Activated naive CD8-positive, alpha-beta T cell (primary cell): ENCODE data around the gene GPX5.
"Not testable (repeated sequence)": the region's sequence is repeated elsewhere in the genome, so short reads cannot be mapped to it uniquely, and the experiment has no call there.

ENCODE experiments used
- H3K27ac Mint-ChIP-seq: one replicate; pipeline ENCODE4 v1.8.0; 2021; ENCODE audit warnings: mixed read lengths
- H3K27me3 Mint-ChIP-seq: one replicate; pipeline ENCODE4 v1.8.0; 2021; ENCODE audit warnings: mixed read lengths
- H3K36me3 Mint-ChIP-seq: one replicate; pipeline ENCODE4 v1.8.0; 2021; ENCODE audit warnings: mixed read lengths
- H3K4me1 Mint-ChIP-seq: one replicate; pipeline ENCODE4 v1.8.0; 2021; ENCODE audit warnings: low read depth, mixed read lengths
- H3K4me3 Mint-ChIP-seq: one replicate; pipeline ENCODE4 v1.8.0; 2021; ENCODE audit warnings: mild to moderate bottlenecking, mixed read lengths
- H3K9me3 Mint-ChIP-seq: one replicate; pipeline ENCODE4 v1.8.0; 2021; ENCODE audit warnings: low read depth, mixed read lengths

The GPX5 gene

GRCh38 chr6:28501259-28501658 is 24.4 kb upstream of the GPX5 start:
- H3K27ac Mint-ChIP-seq: no peak overlapping the region
- H3K4me3 Mint-ChIP-seq: no peak overlapping the region
- H3K36me3 Mint-ChIP-seq: no peaks in the 10 kb centered on the region
- H3K9me3 Mint-ChIP-seq: no peaks in the 10 kb centered on the region
- peaks cover 1% of the 10 kb centered on the region for H3K4me1 Mint-ChIP-seq
- H3K27me3 Mint-ChIP-seq: peaks cover 4% of the 10 kb centered on the region

- not testable (repeated sequence) for H3K4me3 Mint-ChIP-seq, H3K27ac Mint-ChIP-seq, H3K27me3 Mint-ChIP-seq, H3K9me3 Mint-ChIP-seq, H3K36me3 Mint-ChIP-seq, H3K4me1 Mint-ChIP-seq
Observed at GRCh38 chr6:28502136-28502535, 23.5 kb upstream of the GPX5 start.

GRCh38 chr6:28502709-28503305 is 22.9 kb upstream of the GPX5 start:
- H3K27me3 Mint-ChIP-seq, H3K9me3 Mint-ChIP-seq, H3K36me3 Mint-ChIP-seq, H3K4me3 Mint-ChIP-seq, H3K27ac Mint-ChIP-seq: not testable (repeated sequence)
- peaks cover 14% of the 10 kb centered on the region for H3K4me1 Mint-ChIP-seq

DNA sequence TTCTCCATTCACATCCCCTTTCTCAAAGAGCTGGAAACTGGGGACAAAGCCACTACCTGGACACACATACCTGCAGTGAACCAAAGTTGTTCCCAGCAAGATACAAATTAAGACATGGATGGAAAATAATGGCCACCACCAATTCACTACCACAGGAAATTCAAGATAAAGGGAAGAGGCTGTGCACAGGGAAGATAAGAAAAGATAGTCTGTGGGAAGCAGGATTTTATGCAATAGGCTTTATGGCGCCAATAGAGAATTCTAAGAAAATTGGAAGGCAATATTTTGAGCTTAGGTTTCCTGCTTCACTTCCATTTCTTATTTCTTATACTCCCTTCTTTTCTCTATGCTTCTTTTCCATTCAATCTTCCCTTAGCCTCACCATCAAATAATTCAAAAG is 19.9 kb upstream of the GPX5 start:
- no peaks in the 10 kb centered on the region for H3K9me3 Mint-ChIP-seq
- peaks cover 4% of the 10 kb centered on the region for H3K27me3 Mint-ChIP-seq
- no peaks in the 10 kb centered on the region for H3K36me3 Mint-ChIP-seq
- no peak overlapping the region for H3K27ac Mint-ChIP-seq
- H3K4me3 Mint-ChIP-seq: no peak overlapping the region
- H3K4me1 Mint-ChIP-seq: peaks cover 14% of the 10 kb centered on the region

DNA sequence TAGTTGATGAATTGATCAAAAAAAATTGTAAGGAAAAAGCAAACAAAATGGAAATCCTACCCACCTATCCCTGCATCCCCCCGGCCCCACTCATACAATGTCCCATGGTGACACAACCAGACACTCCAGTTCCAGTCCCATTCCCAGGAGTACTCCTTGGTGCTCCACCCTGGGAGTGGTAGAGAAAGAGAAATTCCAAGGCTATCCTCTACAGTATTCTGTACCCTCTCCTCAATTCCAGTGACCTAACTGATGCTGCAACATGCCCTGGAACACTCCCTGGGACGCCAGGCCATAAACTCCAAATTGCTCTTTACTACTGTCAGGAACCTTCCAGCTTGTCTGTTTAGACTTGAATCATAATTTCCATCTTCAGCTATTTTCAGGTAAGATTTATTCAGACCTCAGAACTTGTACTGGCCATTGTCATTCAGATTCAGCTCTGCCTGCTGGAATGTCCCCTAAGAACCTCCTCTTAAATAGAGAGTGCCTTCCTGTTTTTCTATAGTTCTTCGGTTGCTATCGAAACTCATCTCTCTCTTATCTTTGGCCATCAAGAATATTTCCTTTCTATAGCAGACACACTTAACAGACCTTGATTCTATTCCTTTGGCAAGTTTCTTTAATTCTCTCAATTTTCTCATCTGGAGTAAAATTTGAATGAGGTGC is 18.7 kb upstream of the GPX5 start:
- peak overlapping the region; percentile 14 for H3K4me3 Mint-ChIP-seq
- H3K9me3 Mint-ChIP-seq: no peaks in the 10 kb centered on the region
- peaks cover 14% of the 10 kb centered on the region for H3K4me1 Mint-ChIP-seq
- no peaks in the 10 kb centered on the region for H3K36me3 Mint-ChIP-seq
- peaks cover 4% of the 10 kb centered on the region for H3K27me3 Mint-ChIP-seq
- H3K27ac Mint-ChIP-seq: peak overlapping the region; percentile 13

DNA sequence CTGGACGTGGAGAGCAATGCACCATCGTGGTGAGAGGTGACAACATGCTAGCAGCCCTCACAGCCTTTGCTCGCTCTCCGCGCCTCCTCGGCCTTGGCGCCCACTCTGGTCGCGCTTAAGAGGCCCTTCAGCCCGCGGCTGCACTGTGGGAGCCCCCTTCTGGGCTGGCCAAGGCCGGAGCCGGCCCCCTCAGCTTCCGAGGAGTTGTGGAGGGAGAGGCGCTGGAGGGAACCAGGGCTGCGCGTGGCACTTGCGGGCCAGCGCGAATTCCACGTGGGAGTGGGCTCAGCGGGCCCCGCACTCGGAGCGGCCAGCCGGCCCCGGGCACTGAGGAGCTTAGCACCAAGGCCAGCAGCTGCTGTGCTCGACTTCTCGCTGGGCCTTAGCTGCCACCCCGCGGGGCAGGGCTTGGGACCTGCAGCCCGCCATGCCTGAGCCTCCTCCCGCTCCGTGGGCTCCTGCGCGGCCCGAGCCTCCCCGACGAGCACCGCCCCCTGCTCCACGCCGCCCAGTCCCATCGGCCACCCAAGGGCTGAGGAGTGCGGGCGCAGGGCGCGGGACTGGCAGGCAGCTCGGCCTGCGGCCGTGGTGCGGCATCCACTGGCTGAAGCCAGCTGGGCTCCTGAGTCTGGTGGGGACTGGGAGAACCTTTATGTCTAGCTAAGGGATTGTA is 13.9 kb upstream of the GPX5 start:
- Mint-ChIP-seq H3K27ac (no peak overlapping the region), H3K4me1 (peaks cover 10% of the 10 kb centered on the region), H3K4me3 (no peak overlapping the region), H3K36me3 (no peaks in the 10 kb centered on the region), H3K9me3 (no peaks in the 10 kb centered on the region), H3K27me3 (peaks cover 12% of the 10 kb centered on the region)

- H3K4me3 Mint-ChIP-seq, H3K9me3 Mint-ChIP-seq, H3K36me3 Mint-ChIP-seq, H3K27ac Mint-ChIP-seq, H3K4me1 Mint-ChIP-seq: not testable (repeated sequence)
- peaks cover 15% of the 10 kb centered on the region for H3K27me3 Mint-ChIP-seq
Observed at GRCh38 chr6:28512387-28512786, 13.3 kb upstream of the GPX5 start.

- Mint-ChIP-seq H3K9me3 (no peaks in the 10 kb centered on the region), H3K4me1 (no peaks in the 10 kb centered on the region), H3K4me3 (no peak within 1 kb of the TSS), H3K36me3 (no peaks in the 10 kb centered on the region), H3K27ac (no peak within 1 kb of the TSS), H3K27me3 (peaks cover 21% of the 10 kb centered on the region)
Observed at GRCh38 chr6:28515676-28516075, 10.0 kb upstream of the GPX5 start, which contains the start of gene GPX6. GPX6 (minus strand) TSS chr6:28515793; CDS start chr6:28515743, 50 bp downstream.

- no peak overlapping the region for H3K27ac Mint-ChIP-seq
- no peaks in the 10 kb centered on the region for H3K36me3 Mint-ChIP-seq
- no peaks in the 10 kb centered on the region for H3K9me3 Mint-ChIP-seq
- H3K4me3 Mint-ChIP-seq: no peak overlapping the region
- peaks cover 21% of the 10 kb centered on the region for H3K27me3 Mint-ChIP-seq
- peaks cover 9% of the 10 kb centered on the region for H3K4me1 Mint-ChIP-seq
Observed at GRCh38 chr6:28517964-28518363, 7.7 kb upstream of the GPX5 start.

- H3K27ac Mint-ChIP-seq: peak overlapping the region; percentile 18
- H3K27me3 Mint-ChIP-seq: peaks cover 13% of the 10 kb centered on the region
- no peaks in the 10 kb centered on the region for H3K36me3 Mint-ChIP-seq
- H3K9me3 Mint-ChIP-seq: no peaks in the 10 kb centered on the region
- no peak overlapping the region for H3K4me3 Mint-ChIP-seq
- H3K4me1 Mint-ChIP-seq: peaks cover 36% of the 10 kb centered on the region
Observed at GRCh38 chr6:28522594-28523240, 3.0 kb upstream of the GPX5 start.

- peak overlapping the region; percentile 68 for H3K4me3 Mint-ChIP-seq
- H3K27me3 Mint-ChIP-seq: peaks cover 15% of the 10 kb centered on the region
Observed at GRCh38 chr6:28523241-28523622, 2.4 kb upstream of the GPX5 start.

DNA sequence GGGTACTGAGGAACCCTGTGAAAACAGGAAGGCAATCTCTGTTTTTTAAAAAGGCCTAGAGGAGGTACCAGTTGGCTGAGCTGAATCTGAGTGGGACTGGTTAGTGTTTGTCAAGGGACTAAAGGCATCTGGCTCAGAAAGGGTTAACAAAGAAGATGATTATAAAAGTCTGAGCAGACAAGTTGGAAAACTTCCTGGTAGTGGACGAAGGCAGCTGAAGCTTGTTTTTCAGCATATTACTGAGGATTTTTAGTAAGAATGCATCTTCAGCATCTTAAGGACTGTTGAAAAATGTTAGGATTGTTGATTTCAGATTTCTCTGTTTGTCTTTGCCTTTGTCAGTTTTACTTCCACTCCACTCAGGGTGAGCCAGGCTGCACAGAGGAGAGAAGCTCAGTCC is 5.1 kb downstream of the GPX5 start:
- H3K27ac Mint-ChIP-seq: no peak overlapping the region
- peaks cover 4% of the 10 kb centered on the region for H3K4me1 Mint-ChIP-seq

More at GRCh38 chr6:28523241-28523622, 2.4 kb upstream of the GPX5 start:
- Mint-ChIP-seq H3K9me3 (no peaks in the 10 kb centered on the region), H3K36me3 (no peaks in the 10 kb centered on the region), H3K4me1 (peaks cover 36% of the 10 kb centered on the region), H3K27ac (peak overlapping the region; percentile 18)

DNA sequence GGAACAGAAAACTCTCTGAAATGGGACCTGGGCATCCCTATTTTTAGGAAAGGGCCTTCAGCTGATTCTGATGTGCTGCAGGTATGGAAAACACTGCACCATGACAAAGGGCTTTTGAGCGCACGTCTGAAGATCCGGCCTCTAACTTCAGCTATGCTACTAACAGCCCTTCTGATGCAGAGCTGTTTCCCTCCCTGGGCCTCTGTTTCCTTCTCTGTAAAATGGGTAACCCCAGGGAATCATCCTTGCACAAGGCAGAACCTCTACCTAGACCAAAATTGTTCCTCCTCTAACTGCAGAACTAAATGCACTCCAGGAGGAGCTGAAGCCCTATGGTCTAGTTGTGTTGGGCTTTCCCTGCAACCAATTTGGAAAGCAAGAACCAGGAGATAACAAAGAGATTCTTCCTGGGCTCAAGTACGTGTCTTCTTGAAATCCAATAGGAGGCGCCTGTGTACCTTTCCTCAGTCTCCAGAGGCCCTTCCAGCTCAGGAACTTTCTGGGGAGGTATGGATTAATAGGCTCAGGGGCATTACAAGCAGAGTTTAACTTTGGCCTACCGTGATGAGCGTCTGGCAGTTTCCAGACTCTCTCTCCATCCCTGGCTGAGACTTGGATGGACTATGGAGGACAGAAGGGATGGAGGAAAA is 5.9 kb downstream of the GPX5 start:
- Mint-ChIP-seq H3K36me3 (no peaks in the 10 kb centered on the region), H3K27ac (no peak overlapping the region), H3K4me1 (peaks cover 2% of the 10 kb centered on the region), H3K9me3 (no peaks in the 10 kb centered on the region), H3K27me3 (peaks cover 15% of the 10 kb centered on the region), H3K4me3 (no peak overlapping the region)

More for the DNA sequence above, 5.1 kb downstream of the GPX5 start:
- Mint-ChIP-seq H3K27me3 (peaks cover 13% of the 10 kb centered on the region), H3K36me3 (no peaks in the 10 kb centered on the region), H3K9me3 (no peaks in the 10 kb centered on the region), H3K4me3 (no peak overlapping the region)

GRCh38 chr6:28534306-28534705 is 8.6 kb downstream of the GPX5 start:
- H3K4me1 Mint-ChIP-seq: peaks cover 21% of the 10 kb centered on the region
- H3K9me3 Mint-ChIP-seq: no peaks in the 10 kb centered on the region
- peaks cover 5% of the 10 kb centered on the region for H3K27me3 Mint-ChIP-seq
- H3K4me3 Mint-ChIP-seq: no peak overlapping the region
- H3K27ac Mint-ChIP-seq: no peak overlapping the region
- H3K36me3 Mint-ChIP-seq: no peaks in the 10 kb centered on the region

DNA sequence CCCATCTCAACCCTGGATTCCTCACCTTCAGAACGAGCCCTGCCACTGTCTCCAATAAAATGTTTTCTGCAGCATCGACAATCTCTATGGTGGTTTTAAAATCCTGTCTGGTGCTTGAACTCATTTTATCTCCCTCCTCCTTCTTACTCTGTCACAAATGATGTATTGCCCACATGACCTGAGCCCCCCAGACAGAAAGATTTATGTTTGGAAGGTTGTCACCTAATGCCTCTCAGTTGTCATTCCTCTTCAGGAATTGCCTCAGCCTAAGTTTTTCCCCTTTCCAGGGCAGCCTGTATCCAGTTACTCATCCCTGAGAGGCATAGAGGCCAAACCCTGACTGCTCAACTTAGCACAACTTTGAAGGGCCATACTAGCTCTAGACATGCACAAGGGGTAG is 9.2 kb downstream of the GPX5 start:
- H3K27ac Mint-ChIP-seq: no peak overlapping the region
- peaks cover 21% of the 10 kb centered on the region for H3K4me1 Mint-ChIP-seq
- peaks cover 8% of the 10 kb centered on the region for H3K27me3 Mint-ChIP-seq
- no peaks in the 10 kb centered on the region for H3K9me3 Mint-ChIP-seq
- H3K4me3 Mint-ChIP-seq: no peak overlapping the region
- no peaks in the 10 kb centered on the region for H3K36me3 Mint-ChIP-seq
